GM18858 (cell line): ENCODE measurements around the gene RFPL1.
"Not testable (repeated sequence)": the region's sequence is repeated elsewhere in the genome, so short reads cannot be mapped to it uniquely, and the experiment has no call there.

Experiments
- ATAC-seq: cut with Tn5 transposase; IDR thresholded peaks from one replicate; pipeline ENCODE4 v1.9.1; 2021; ENCODE audit not compliant: unreplicated experiment

Gene RFPL1

GRCh38 chr22:29477723-29478318, 39.4 kb downstream of the RFPL1 start:
- no peak for ATAC-seq

DNA sequence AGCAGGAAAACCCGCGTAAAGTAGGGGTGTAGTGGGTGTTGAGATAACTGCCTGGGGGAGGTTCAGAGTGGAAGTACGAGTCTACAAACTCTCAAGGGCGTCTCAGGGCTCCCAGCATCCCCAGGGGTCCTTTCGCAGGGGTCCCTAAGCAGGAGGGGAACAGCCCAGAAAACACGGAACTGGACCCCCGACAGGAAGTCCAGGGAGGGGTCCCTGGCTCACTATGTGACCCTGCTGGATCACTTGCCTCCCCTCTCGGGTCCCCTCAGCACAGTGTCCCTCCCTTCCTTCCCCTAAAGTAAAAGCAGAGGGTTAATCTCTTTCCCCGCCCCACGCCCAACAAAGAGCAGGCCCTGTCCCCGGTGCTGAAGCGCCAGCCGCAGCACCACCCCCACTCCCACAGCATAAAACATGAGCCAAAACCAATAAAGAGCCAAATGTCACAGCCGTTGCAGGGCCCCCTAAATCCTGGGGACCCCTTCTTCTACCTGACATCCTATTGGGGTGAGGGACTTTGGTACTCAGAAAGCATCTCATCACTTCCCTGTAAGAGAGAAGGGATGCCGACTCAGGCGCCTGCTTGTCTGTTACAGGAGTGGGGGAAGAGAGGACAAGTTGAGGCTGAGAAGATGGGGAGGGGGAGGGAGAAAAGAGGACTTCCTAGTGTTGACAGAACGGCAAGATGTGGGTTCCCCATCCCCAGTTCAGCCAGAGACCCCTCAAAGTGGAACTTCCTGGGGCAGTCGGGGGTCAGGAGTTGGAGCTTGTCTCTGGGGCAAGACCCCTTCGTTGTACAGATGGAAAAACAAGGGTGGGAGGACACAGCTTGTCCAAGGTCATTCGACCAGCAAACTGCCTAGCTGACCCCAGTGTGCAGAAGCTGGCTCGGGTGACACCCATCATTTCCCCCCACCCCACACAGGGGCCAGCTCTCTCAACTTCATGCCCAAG, 40.2 kb downstream of the RFPL1 start:
- no peak for ATAC-seq

DNA sequence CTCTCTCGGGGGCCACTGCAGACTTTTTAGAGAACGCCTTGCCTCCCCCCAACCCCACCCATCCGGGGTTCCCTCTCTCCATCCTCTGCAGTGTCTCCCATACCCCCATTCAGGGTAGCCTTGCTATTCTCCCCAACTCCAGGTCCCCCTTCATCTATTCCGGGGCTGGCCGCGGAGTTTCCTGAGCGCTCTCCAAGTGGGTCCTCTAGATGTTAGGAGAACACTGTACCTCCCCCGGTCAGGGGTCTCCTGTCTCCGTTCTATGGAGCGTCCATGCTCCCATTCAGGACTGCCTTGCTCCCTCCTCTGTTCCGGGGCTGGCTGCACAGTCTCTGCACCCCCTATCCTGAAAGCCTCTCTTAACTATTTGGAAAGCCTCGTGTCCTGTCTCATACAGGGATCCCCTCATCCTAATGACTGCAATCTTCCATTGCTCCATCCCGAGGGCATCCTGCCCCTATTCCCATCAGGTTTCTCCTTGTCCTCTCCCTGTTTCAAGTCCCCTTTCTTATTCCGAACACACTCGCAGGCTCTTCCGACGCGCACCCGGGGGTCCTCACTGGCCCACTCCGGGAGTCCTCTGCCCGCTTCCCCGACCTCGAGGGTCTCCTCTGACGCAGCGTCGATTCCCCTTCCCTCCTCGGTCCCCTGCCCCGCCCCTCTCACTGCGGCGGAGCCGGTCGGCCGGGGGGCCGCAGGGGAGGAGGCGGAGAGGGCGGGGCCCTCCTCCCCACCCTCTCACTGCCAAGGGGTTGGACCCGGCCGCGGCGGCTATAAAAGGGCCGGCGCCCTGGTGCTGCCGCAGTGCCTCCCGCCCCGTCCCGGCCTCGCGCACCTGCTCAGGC, 41.3 kb downstream of the RFPL1 start, which contains the start of gene NEFH:
Gene NEFH, plus strand, starts transcription at position 802 of the 845 bp plus-strand sequence. CDS start 45 bp downstream, outside the sequence.
- no peak for ATAC-seq

GRCh38 chr22:29480262-29480511, 41.8 kb downstream of the RFPL1 start:
- ATAC-seq = no peak

DNA sequence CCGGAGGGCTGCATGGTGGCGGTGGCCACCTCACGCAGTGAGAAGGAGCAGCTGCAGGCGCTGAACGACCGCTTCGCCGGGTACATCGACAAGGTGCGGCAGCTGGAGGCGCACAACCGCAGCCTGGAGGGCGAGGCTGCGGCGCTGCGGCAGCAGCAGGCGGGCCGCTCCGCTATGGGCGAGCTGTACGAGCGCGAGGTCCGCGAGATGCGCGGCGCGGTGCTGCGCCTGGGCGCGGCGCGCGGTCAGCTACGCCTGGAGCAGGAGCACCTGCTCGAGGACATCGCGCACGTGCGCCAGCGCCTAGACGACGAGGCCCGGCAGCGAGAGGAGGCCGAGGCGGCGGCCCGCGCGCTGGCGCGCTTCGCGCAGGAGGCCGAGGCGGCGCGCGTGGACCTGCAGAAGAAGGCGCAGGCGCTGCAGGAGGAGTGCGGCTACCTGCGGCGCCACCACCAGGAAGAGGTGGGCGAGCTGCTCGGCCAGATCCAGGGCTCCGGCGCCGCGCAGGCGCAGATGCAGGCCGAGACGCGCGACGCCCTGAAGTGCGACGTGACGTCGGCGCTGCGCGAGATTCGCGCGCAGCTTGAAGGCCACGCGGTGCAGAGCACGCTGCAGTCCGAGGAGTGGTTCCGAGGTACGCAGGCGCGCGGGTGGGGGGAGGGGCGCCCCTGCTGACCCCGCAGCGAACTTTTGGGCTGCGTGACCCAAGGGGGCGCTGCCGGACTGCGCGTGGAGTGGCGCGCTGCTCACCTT, 42.3 kb downstream of the RFPL1 start:
- ATAC-seq = no peak

DNA sequence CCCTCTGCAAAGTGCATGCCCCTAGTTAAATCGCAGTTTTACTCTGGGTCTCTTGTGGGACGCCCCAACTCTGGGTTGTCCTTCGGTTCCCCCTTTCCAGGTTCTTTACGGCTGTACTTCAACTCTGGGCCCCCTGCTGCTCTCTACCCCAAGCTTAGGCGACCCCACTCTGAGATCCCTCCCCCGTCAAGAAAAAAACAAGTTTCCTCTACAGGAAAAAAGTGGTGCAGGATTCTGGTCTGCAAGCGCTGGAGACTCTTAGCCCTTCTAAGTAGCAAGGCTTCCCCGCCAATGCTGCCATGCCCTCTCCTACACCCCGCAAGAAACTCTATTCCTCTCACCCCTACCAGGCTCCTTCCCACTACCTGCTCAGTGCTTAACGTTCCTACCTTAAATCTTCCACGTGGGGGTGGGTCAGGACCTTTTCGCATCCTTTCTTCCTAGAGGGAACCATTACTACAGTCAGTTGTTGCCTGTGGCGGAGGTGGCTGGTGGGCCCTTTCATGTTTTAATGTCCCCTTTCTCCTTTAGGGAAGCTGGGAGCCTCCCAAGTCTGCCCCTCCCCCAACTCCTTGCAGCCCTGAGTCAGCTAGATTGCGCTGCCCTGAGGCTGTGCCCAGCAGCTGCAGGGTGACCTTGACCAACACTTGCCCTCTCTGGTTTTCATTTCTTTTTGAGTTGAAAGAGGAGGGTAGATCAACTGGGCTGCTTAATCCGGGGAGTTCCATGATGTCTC, 43.0 kb downstream of the RFPL1 start:
- ATAC-seq = no peak

DNA sequence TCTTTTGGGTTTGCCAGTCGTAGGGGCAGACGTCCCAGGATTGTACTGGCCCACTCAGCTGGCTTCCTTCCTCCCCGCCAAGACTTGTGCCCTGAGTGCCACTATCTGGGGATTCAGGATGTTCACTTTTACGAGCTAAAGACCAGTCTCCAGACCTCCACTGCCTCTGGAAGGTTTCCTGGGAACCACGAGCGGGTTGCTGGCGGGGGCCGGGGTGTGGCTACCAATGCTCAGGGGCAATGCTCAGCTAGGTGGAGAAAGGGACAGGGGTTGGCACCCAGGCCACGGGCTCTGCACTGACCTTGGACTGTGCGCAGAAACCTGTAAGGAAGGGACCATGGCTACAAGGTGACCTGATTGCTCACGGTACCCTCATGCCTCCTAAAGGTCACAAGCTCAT, 43.9 kb downstream of the RFPL1 start:
- no peak for ATAC-seq

DNA sequence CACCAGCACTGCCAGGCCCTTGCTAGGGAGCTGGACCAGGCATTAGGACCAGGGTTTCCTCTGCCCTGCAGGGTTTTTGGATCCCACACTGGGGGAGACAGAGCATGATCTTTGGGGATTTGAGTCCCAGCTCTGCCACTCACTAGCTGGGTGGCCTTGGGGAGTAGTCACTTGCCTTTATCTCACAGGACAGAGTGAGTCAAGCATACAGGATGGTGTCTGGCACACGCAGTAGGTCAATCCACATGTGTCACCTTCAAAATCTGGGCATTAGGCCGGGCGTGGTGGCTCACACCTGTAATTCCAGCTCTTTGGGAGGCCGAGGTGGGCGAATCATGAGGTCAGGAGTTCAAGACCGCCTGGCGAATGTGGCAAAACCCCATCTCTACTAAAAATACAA, 44.3 kb downstream of the RFPL1 start:
- no peak for ATAC-seq

- ATAC-seq = no peak
Measured at GRCh38 chr22:29483254-29483653, 44.9 kb downstream of the RFPL1 start.

- ATAC-seq = no peak
Measured at GRCh38 chr22:29484642-29485041, 46.3 kb downstream of the RFPL1 start.

DNA sequence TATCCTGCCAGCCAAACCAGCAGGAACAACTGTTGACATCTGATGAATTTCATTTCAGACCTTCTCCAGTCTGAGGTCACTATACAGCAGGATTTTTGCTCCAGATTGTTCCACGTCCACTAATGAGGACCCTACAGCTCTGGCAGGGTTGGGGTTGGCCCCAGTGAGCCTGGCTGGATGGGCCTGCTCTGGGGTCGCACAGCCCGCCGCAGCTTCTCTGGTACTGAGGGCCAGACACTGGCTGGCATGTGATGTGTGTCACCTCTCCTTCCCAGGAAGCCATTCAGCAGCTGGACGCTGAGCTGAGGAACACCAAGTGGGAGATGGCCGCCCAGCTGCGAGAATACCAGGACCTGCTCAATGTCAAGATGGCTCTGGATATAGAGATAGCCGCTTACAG, 47.1 kb downstream of the RFPL1 start:
- ATAC-seq = no peak

GRCh38 chr22:29487426-29487986, 49.1 kb downstream of the RFPL1 start:
- no peak for ATAC-seq

- not testable (repeated sequence) for ATAC-seq
Measured at GRCh38 chr22:29489127-29489780, 50.9 kb downstream of the RFPL1 start.

DNA sequence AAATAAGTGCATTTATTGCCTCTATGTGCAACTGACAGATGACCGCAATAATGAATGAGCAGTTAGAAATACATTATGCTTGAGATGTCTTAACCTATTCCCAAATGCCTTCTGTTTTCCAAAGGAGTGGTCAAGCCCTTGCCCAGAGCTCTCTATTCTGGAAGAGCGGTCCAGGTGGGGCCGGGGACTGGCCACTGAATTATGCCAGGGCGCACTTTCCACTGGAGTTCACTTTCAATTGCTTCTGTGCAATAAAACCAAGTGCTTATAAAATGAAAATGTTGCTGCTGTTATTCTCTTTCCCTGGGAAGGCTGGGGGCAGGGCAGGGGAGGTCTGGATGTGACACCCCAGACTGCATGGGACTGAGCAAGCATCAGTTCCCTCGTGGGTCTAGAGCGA, 52.6 kb downstream of the RFPL1 start:
- ATAC-seq = no peak
